Stimulated activated CD8-positive, alpha-beta memory T cell treated with anti-CD3 and anti-CD28 coated beads, Interleukin-15, amount 100 ng/mL, for 24 hours (primary cell): Measurements from ENCODE around the gene ALG2.

Source experiments
- DNase-seq: peaks from one replicate; pipeline ENCODE4 v3.0.0-alpha.2; 2020; ENCODE audit warnings: low read depth

ALG2 gene

DNA sequence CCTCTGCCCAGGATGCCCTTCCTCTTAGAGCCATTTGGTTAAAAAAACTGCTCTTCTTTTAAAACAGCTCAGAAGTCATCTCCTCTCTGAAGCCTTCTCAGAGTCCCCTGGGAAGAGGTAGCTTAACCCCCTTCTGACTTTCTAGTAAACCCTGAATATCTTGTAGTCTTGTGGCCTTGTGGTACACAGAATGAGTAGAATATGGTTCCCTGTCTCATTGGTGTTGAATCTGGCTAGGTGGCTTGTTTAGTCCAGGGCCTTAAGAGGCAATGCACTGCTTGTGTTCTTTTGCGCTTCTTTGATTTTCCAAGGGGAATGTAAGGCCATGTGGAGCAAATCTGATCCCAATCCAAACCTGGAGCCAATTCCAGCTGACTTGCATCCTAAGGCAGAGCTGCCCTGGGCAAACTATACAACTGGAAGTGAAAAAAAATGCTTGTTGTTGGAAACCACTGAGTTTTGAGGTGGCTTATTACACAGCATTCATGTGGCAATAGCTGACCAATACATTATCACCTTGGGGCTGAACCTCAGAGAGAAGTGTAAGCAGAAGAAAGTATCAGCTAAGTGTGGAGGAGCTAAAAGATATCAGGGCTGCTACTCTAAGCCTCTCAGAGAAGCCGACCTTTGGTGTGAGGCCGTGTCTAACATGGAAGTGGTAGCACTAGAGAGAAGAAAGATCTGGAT is 31.0 kb downstream of the ALG2 start:
- DNase-seq, result no peak

DNA sequence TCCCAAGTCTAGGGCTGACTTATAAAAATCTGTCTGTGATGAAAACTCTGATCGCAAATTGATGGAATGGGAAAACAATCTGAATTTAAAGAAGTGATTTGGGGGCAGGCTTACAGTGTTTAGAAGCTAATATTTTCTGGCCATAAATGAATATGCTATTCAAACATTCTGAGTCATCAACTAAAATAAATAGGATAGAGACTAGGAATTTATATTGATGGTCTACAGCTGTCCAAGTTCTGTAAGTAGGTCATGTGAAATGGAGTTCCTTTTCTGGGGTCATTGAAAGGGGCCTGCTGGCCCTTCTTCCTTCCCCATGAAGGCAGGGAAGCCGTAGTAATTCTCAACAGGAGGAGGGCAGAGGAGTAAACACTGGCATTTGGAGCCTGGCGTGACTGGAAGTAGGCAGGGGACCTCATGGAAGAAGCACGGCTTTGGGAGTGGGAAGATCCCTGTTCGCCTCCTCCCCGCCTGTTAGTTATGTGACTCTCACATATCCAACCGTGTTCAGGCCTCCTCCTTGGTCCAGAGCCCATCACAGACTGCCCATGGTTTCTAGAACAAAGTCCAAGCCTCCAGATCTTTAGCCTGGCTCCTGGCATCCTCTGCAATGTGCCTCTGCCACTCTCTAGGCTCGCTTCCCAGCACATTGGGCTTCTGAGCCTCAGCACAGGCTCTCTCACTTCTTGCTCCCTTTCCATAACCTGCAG is 31.7 kb downstream of the ALG2 start:
- DNase-seq, result no peak

GRCh38 chr9:99189186-99189585 is 32.6 kb downstream of the ALG2 start:
- DNase-seq, result no peak

- no peak for DNase-seq
These were observed 34.4 kb downstream of the ALG2 start for GRCh38 chr9:99187311-99187710.

GRCh38 chr9:99185934-99186333 is 35.8 kb downstream of the ALG2 start:
- no peak for DNase-seq

DNA sequence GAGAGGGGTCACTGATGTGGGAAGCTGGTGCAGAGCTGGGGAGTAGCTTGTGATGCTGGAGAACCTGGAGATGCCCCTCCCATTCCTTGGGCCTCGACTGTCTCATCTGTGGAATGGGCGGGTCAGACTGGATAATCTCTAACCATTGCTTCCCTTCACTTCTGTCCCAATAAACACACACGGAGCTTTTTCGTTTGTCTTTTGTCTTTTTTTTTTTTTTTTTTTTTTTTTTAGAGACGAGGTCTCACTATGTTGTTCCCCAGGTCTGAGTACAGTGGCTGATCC is 36.5 kb downstream of the ALG2 start:
- DNase-seq, result no peak

DNA sequence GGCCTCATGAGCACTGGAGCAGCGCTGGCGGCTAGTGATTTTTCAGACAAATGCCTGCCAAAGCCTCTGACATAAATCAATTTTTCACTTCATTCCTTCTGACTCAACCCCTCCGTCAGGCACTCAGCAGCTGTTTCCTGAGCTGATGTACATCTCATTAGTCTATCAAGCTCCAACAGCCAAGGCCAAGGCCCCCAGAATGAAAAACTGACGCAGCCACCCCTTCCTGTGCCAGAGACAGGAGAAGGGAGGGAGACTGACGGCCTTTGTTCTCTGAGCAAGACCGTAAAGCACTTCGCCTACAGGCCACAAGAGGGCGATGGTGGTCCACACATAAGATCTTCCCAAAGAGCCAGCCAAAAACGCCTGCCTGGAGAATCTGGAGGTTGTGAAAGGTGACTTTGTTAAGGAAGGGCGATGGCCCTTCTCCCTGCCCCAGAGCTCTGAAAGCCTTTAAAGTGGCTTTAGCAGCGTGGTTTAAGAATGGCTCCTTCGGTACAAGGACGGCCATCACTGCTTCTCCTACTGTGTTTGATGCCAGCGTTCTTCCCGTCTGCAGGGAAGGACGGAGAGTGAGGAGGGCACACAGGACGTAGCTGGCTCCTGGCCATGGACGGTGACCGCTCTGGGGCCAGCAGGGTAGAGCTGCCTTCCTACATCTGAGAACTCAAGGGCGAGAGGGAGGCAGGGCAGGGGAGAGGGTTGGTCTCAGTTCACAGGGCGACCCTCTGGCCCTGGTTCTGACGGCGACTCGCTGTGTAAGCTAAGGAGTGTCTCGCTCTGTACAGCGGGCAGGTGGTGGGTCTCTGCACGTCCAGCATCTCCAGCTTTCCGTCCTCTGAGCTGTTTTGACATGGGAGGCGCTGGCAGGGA is 37.0 kb downstream of the ALG2 start:
- DNase-seq, result peak; percentile 44

DNA sequence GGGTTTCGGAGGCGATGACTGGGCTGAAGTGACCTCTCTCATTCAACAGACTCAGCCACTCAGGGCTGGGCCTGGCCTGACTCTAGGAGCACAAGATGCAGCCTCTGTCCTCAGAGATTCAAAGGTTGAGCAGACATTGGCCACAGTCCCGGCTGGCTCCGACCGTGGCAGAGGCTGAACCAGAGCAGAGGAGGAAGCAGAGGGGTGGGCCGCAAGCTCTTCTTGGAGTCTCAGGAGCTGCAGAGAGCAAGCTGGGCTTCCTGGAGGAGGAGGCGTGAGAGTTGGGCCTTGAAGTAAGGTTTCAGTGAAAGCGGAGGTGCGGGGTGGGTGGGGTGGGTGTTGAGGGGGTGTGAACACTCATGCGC is 37.6 kb downstream of the ALG2 start:
- no peak for DNase-seq

DNA sequence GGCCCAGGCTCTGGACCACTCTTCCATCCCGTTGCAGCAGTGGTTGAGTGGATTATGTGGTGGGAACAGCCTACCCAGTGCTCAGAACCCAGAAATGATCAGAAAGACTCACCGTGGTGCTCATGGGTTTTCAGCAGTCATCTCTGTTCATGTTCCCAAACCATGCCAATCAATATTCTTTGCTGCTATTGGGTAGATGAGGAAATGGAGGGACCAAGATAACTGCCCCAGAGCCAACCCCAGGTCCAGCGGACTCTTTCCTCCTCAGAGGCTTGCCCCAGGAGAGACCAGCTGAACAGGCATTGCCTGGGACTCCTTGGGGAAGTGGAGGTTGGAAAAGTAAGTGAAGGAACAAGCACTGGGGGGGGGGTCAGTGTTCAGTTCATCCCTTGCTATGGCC is 38.1 kb downstream of the ALG2 start:
- no peak for DNase-seq

DNA sequence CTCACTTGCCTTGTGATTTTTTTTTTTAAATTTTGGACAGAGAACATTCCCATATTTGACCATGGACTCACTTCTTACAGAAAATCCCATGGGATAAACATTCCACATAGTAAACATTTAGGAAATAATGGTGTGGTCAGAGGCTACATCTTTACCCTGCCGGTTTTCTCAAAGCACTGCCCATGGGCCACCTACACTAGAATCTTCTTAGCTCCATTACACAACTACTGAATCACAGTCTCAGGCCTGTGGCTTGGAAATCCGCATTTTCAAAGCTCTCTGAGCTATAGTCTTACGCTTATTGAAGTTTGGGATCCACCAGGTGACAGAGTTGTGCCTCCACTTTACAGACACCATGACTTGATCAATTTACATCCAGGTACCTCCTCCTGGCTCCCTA is 39.4 kb downstream of the ALG2 start:
- DNase-seq, result no peak

DNA sequence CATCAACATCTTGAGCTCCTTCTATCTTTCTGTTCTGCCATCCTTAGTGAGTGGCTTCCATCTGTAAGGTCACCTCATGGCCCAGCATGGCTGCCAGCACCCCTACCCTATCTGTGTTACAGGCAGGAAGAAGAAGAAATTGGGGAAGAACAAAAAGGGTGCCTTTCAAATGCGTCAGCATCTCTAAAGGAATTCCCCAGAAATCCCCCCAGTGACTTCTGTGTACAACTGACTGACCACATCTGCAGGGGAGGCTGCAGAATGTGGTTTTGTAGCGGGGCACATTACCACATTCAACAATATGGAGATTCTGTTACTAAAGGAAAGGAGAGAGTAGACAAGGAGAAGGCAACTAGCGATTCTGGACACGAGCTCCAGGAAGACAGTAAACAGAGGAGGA is 40.1 kb downstream of the ALG2 start:
- no peak for DNase-seq

DNA sequence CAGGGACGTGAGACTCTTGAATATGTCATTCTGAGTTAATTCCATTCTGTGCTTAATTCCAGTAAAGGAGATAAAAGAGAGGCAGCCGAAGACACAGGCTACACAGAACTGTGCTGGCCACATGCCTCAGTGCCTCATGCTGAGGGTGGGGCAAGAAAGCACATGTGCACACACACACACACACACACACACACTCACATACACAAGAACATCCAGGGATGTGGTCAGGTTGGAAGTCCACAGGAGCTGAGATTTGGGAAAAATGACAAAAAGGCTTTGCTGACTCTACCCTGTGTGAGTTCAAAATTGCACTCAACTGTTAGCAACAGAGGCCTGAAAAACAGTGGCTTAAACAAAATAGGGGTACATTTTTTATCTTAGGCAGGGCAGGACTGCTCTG is 40.5 kb downstream of the ALG2 start:
- DNase-seq, result no peak

- no peak for DNase-seq
These were observed 41.1 kb downstream of the ALG2 start for GRCh38 chr9:99180662-99181061.

- DNase-seq, result no peak
These were observed 41.5 kb downstream of the ALG2 start for GRCh38 chr9:99180199-99180598.

DNA sequence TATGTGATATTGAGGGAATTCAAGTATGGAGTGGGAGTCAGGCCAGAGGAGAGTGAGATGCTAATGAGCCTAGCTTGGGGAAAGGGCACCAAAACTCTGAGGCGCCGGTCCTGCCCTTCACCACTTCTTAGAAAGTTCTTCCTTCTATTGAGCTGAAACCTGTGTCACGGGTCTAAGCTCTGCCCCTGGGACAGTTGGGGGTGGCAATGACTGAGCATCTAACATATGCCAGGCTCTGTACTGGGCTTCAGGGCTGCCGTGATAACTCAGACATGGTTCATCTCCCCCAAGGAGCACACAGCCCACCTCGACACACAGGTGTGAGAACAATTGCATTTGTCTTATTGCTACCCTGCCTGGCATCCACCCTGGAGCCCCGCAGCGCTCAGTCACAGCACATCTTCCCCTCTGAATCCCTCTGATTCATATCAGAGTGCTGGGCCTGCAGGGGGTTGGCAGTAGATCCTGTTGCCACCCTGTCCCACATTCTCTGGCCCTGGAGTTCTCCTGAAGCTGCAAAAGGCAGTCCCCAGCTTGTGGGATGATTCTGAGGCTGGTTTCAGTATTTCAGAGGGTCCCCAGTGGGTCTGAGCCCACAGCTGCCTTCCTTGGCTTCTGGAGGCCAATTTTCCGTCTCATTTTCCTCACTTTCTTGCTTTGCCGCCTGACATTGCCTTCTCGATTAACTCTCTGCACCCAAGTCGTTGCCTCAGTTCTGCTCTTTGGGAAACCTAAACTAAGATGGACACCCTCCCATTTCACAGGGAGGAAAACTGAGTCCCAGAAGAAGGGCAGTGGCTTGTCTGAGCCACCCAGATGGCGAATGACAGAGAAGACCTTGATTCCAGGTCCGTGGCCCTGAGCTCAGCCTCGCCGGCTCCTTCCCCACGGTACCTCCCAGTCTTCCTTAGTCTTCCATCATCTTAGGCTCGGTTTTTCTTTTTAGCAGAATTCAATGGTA is 42.5 kb downstream of the ALG2 start:
- DNase-seq, result no peak

GRCh38 chr9:99177576-99178366 is 44.0 kb downstream of the ALG2 start:
- DNase-seq, result no peak

DNA sequence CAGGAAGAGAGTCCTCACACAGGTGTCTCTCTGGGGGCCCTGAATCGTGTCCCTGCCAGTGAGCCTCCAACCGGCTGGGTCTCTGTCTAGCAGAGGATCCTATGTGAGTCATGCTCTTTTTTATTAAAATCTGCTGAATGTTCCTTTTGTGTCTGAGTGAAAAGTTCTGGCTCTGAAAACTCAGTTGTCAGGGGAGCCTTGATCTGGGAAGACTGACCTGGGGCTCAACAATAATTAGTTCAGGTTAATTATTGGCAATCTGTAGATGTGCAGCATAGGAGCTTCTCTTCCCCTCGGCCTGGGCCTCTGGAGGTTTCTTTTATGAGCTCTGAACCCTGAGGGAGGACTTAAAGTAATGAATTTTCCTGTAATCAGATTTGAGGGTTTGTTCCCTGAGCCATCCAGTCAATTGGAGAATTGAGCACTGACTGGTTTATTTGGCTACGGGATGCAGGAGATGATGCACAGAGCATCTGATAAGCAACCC is 45.2 kb downstream of the ALG2 start:
- no peak for DNase-seq

DNA sequence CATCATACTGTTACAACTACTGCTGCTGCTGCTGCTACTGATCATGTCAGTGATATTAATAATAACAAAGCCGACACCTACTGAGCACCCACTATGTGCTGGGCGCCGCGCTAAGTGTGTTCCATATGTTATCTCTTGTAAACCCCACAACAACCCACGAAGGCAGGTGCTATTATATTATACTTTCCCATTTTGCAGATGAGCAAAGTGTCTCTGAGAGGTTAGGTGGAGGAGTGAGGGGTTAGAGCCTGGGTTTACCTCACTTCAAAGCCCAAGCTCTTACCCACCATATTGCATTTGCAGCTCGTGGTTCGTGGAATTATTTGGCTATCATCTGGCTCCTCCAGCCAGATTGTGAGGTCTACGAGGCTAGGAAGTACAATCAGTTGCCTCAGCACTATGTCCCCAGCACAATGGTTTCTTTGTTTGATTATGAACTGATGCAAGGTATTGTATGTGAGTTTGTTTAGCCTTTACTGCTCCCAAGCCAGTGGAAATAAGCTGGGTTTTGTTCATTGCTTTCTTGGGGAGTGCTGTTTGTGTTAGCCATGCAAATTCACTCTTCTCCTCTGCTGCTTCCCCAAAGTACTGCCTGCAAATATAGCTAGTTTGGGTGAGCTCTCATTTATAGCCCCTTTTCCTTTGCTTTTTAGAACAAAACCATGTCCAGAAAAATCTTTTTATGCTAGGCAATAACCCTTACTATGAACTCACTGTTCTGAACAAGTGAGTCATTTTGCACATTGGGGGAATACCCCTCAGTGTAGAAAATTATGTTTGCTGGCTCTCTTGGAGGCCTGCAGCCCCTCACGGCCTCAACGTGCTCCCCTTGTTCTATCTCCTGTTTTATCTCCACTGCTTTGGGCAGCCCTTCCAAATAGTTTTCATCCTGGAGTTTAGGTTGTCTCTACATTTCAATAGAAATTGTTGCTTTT is 47.9 kb downstream of the ALG2 start:
- no peak for DNase-seq

DNA sequence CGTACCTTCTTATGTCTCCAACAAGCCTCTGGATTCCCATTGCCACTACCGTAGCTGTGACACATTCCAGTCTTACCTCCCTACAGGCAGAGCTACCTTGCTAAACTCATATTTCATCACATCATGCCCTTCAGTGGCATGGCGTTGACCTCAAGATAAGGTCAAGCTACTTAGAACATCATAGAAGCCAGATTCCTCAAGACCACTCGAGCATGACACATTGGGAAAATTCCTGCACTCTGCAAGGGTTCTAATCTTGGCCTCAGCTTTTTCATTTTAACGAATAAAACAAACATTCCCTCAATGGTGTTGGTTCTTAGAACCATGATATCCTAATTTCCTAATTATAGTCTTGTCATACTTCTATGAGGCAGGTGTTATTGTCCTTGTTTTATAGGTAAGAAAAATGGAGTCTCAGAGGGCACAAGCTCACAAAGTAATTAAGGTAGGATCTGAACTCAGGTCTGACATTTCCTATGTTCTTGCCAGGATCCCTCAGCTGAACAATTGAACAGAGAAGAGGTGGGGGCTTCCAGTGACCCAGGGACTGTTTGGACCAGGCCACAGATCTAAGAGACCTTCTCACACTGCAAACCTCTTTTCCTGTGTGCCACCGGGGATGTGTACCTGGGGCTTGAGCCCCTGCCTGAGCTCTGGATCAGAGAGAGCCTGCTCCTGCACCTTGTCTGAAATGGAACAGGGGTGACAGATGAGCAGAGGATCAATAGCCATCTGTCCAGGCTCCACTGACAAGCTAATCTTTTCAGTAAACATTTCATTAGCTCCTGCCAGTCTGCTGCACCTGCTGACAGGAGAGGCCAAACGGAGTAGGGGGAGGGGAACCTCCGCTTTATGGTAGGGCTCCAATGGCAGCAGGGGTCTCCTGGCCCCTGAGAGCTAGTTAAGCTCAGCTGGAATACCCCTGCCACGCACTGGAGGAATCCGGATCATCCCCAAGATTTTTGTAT is 49.3 kb downstream of the ALG2 start:
- no peak for DNase-seq
